ENCODE measurements around the gene ARHGAP18. TPM values are rescaled to one million over a fixed set of nuclear protein-coding genes. Genes with fewer than 3 reads are reported as not detected.

ARHGAP18 gene
- total RNA-seq, 1 donor from 2014 or later: 7.9 TPM

DNA sequence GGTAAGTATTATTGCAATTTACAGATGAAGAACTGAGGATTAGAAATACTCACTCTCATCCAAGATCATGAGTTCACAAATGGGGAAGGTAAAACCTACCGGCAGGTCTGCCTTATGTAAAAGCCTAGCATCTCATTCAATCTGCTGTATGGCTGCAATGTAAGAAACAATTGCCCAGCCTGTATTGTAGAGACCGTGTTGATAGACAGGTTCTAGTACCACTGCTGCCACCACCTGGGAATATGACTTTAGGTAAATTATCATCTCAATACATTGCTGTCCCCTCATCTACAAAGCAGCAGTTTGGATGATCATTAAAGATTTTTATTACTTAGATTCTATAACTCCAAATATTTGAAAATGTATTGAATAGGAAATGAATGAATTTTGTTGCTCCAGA is 23.3 kb upstream of the ARHGAP18 start:
- POLR2A ChIA-PET: no interaction called here
- TF ChIP-seq, protein P1, sequence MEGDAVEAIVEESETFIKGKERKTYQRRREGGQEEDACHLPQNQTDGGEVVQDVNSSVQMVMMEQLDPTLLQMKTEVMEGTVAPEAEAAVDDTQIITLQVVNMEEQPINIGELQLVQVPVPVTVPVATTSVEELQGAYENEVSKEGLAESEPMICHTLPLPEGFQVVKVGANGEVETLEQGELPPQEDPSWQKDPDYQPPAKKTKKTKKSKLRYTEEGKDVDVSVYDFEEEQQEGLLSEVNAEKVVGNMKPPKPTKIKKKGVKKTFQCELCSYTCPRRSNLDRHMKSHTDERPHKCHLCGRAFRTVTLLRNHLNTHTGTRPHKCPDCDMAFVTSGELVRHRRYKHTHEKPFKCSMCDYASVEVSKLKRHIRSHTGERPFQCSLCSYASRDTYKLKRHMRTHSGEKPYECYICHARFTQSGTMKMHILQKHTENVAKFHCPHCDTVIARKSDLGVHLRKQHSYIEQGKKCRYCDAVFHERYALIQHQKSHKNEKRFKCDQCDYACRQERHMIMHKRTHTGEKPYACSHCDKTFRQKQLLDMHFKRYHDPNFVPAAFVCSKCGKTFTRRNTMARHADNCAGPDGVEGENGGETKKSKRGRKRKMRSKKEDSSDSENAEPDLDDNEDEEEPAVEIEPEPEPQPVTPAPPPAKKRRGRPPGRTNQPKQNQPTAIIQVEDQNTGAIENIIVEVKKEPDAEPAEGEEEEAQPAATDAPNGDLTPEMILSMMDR (IDR thresholded peaks at IDR 0.05): no peak
- DNase-seq (no peak), ATAC-seq (ENCODE audit: low read depth) (no peak)
- H3K4me1 Mint-ChIP-seq: no peaks in the 10 kb centered on the region
- H3K4me3 Mint-ChIP-seq: no peak overlapping the region
- CTCF ChIA-PET: interaction anchor here (0.8 to 9.5 kb wide), 5 partner anchors 11 to 288 kb away, joined by 3 to 190 read pairs (median 24); no protein-coding TSS in a partner anchor
- H3K36me3 Mint-ChIP-seq (ENCODE audit: low read depth): no peaks in the 10 kb centered on the region
- intact Hi-C loops (cut with micrococcal nuclease): no loop called here
- H3K9me3 Mint-ChIP-seq: no peaks in the 10 kb centered on the region
- no peaks in the 10 kb centered on the region for H3K27me3 Mint-ChIP-seq
- no peak overlapping the region for H3K27ac Mint-ChIP-seq

DNA sequence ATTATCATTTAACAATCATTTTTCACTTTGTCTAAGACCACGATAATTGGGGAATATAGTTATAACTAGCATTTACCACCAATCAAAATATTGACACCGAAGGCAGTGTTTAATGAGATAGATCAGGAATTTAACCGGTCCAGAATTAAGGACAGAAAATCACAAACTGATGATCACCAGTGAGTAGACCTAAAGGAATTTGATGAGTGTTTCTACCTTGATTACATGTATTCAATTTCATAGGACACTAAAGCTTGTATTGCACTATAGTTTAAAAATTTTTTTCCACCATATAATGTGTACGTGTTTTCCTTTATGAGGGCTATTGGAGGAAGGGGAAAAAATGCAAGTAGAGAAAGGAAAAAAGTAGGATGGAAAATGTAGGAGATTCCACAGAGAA is 22.6 kb upstream of the ARHGAP18 start:
- H3K36me3 Mint-ChIP-seq (ENCODE audit: low read depth): no peaks in the 10 kb centered on the region
- POLR2A ChIA-PET: no interaction called here
- ATAC-seq (ENCODE audit: low read depth): no peak

DNA sequence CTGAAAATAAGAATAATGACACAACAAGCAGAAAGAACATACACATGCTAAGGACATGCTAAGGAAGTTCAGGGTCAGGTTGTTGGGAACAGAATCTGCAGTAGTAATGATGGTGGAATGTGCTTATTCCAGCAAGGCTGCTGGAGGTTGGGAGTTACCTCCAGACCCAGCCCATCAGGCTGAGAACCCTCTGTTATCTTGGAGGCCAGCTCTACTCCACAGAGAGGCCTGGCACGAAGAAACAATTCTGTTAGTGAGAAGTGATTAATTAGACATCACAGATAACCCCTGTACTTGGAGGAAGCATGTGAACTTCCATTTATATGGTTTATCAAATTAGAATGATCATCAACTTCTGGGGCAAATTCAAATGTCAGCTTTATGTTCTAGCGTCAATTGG is 22.1 kb upstream of the ARHGAP18 start:
- ATAC-seq (ENCODE audit: low read depth): no peak
- Mint-ChIP-seq H3K4me3 (no peak overlapping the region), H3K36me3 (ENCODE audit: low read depth) (no peaks in the 10 kb centered on the region), H3K4me1 (no peaks in the 10 kb centered on the region), H3K27me3 (no peaks in the 10 kb centered on the region), H3K9me3 (no peaks in the 10 kb centered on the region), H3K27ac (no peak overlapping the region)
- intact Hi-C loops (cut with micrococcal nuclease): no loop called here
- TF ChIP-seq, protein P1 (IDR thresholded peaks at IDR 0.05): no peak
- ChIA-PET CTCF (interaction anchor here (0.8 to 9.5 kb wide), 7 partner anchors 12 to 290 kb away, joined by 3 to 190 read pairs (median 21); no protein-coding TSS in a partner anchor), POLR2A (no interaction called here)
- no peak for DNase-seq

More for the DNA sequence above, 22.6 kb upstream of the ARHGAP18 start:
- intact Hi-C loops (cut with micrococcal nuclease): no loop called here
- Mint-ChIP-seq H3K9me3 (no peaks in the 10 kb centered on the region), H3K27ac (no peak overlapping the region), H3K27me3 (no peaks in the 10 kb centered on the region), H3K4me3 (no peak overlapping the region), H3K4me1 (no peaks in the 10 kb centered on the region)
- TF ChIP-seq, protein P1 (IDR thresholded peaks at IDR 0.05): no peak
- no peak for DNase-seq
- CTCF ChIA-PET: interaction anchor here (0.8 to 9.5 kb wide), 5 partner anchors 12 to 289 kb away, joined by 3 to 190 read pairs (median 24); no protein-coding TSS in a partner anchor

DNA sequence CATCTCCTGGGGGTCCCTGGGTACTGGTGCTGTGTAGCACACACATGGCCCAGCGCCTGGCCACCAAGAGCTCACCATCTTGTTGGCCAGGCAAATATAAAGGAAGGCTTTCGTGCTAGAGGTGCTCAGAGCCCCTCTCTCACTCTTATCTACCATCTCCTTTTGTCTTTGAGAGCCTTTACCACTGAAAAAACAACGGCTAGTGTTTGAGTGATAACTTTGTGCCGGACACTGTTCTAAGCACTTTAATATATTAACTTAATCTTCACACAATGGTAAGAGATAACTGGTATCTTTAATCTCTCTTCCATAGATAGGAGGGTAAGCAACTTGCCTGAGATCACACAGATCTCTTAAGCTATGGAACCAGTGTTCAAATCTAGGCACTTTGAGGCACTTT is 21.5 kb upstream of the ARHGAP18 start:
- Mint-ChIP-seq H3K4me3 (no peak overlapping the region), H3K27ac (no peak overlapping the region), H3K36me3 (ENCODE audit: low read depth) (no peaks in the 10 kb centered on the region), H3K27me3 (no peaks in the 10 kb centered on the region), H3K4me1 (no peaks in the 10 kb centered on the region), H3K9me3 (no peaks in the 10 kb centered on the region)
- intact Hi-C loops (cut with micrococcal nuclease): no loop called here
- DNase-seq (no peak), ATAC-seq (ENCODE audit: low read depth) (no peak)
- ChIA-PET POLR2A (interaction anchor here (0.9 kb wide), 1 partner anchor 290 kb away, joined by 3 read pairs; no protein-coding TSS in a partner anchor), CTCF (interaction anchor here (0.8 to 9.5 kb wide), 13 partner anchors 13 to 290 kb away, joined by 3 to 190 read pairs (median 12); no protein-coding TSS in a partner anchor)
- TF ChIP-seq, protein P1 (IDR thresholded peaks at IDR 0.05): no peak

DNA sequence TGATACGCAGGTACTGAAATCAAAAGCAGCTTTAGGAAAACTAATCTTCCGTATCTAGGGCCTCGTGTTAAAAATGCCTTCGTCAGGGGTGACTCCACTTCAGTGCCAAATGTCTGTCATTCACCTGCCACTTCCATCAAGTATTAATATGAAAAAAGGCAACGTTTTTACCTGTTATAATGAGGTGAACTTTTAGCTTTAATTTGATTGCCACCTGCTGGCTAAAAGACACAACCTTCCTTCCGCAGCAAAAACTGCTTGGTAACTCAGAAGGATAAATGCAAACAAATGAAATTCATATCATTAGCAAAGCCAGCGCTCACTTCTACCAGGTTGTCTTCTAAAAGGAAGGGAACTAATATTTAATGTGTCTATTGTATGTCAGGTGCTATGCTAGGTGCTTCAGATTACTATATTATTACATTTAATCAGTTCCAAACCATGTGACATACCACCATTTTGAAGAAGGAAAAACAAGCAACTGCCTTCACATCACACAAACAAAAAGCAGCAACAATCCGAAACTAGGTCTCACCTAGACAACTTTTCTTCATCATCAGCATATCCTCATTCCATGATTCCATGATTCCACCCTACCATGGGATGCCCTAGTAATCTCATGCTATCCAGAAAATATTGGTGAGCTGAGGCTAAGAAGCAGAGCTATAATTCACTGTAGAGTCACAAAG is 20.6 kb upstream of the ARHGAP18 start:
- TF ChIP-seq, protein P1 (IDR thresholded peaks at IDR 0.05): peak; percentile 69
- no peak overlapping the region for H3K27ac Mint-ChIP-seq
- ChIA-PET POLR2A (interaction anchor here (0.9 to 1.2 kb wide), 2 partner anchors 18 to 291 kb away, joined by 3 to 4 read pairs; no protein-coding TSS in a partner anchor), CTCF (interaction anchor here (0.7 to 9.5 kb wide), 20 partner anchors 11 to 291 kb away, joined by 3 to 190 read pairs (median 4); no protein-coding TSS in a partner anchor)
- no peaks in the 10 kb centered on the region for H3K9me3 Mint-ChIP-seq
- DNase-seq: no peak
- H3K36me3 Mint-ChIP-seq (ENCODE audit: low read depth): no peaks in the 10 kb centered on the region
- peak; percentile 49 for ATAC-seq (ENCODE audit: low read depth)
- H3K4me3 Mint-ChIP-seq: no peak overlapping the region
- H3K4me1 Mint-ChIP-seq: no peaks in the 10 kb centered on the region
- intact Hi-C loops (cut with micrococcal nuclease): loop anchor here (1.0 kb wide), 6 partner anchors 59 to 291 kb away; no protein-coding TSS in a partner anchor
- no peaks in the 10 kb centered on the region for H3K27me3 Mint-ChIP-seq
